SJSA1 (cell line): Measurements from ENCODE around the gene TSPAN4. TPM values are rescaled to one million over a fixed set of nuclear protein-coding genes. Genes with fewer than 3 reads are reported as not detected.

Experiments used
- DNase-seq, 2 experiments: peaks; one replicate each; pipeline ENCODE4 v3.0.0-alpha.2; 2015 to 2020; ENCODE audit warnings: low spot score in 2 of 2, low read depth in 1 of 2
- H3K27ac ChIP-seq: fragments of 250-450 bp; sonication (Bioruptor Pico); 2 replicates; pipeline ENCODE4 v1.5.1; 2020; ENCODE audit warnings: mild to moderate bottlenecking, moderate library complexity
- H3K27me3 ChIP-seq: fragments of 250-450 bp; sonication (Bioruptor Pico); replicated peaks from 2 replicates; pipeline ENCODE4 v1.5.1; 2020; ENCODE audit warnings: mild to moderate bottlenecking, moderate library complexity
- H3K36me3 ChIP-seq: fragments of 250-450 bp; sonication (Bioruptor Pico); 2 replicates; pipeline ENCODE4 v1.5.1; 2020; ENCODE audit warnings: mild to moderate bottlenecking
- H3K4me1 ChIP-seq: fragments of 250-450 bp; sonication (Bioruptor Pico); replicated peaks from 2 replicates; pipeline ENCODE4 v1.6.1; 2021; ENCODE audit warnings: mild to moderate bottlenecking
- H3K4me3 ChIP-seq: fragments of 250-450 bp; sonication (Bioruptor Pico); 2 replicates; pipeline ENCODE4 v1.5.1; 2020; ENCODE audit warnings: mild to moderate bottlenecking
- H3K9me3 ChIP-seq: fragments of 250-450 bp; sonication (Bioruptor Pico); replicated peaks from 2 replicates; pipeline ENCODE4 v1.5.1; 2020; ENCODE audit warnings: mild to moderate bottlenecking
- total RNA-seq: library from RNA; depleted of rRNA; stranded (reverse); fragments of >200 nt; shearing (Covaris generic); gene quantifications from 2 replicates; pipeline ENCODE4 v1.2.3, GENCODE V29; 2014

Gene TSPAN4
- total RNA-seq, 1 experiment from 2014 or later = 62.5 TPM

DNA sequence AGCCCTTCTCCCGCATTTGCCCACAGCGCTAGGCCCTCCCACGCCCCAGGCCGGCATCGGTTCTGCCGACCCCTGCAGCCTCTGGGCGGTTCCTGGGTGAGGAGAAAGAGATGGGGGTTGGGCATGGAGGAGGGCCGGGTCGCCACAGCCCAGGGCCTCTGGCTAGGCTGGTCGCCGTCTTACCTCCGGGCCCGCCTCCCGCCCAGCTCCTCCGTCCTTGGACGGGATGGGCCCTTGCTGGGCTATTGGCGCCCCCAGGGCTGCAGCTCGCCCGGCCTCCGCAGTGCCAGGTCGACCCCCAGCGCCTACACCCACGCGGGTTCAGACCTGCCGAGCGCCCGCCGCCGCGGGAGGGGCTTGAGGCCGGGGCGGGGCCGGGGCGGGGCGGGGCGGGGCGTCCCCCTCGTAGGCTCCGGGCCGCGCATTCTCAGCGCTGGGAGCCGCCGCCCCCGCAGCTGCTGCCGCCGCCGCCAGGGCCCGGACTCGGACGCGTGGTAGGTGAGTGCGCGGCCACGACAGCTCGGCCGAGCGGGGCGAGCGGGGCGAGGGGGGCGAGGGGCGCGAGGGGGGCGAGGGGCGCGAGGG is 10.0 kb upstream of the TSPAN4 start, which contains the start of gene CD151:
Gene CD151, plus strand, starts transcription at position 424 of the 585 bp plus-strand sequence. CDS start 3,118 bp downstream, outside the sequence.
- Histone ChIP-seq H3K27ac (peak within 1 kb of the TSS; percentile 57), H3K36me3 (peaks cover 21% of the 10 kb centered on the region), H3K9me3 (no peaks in the 10 kb centered on the region), H3K27me3 (peaks cover 22% of the 10 kb centered on the region), H3K4me1 (peaks cover 47% of the 10 kb centered on the region), H3K4me3 (peak within 1 kb of the TSS; percentile 80)
- DNase-seq = no peak

GRCh38 chr11:833114-833791 is 9.4 kb upstream of the TSPAN4 start:
- Histone ChIP-seq H3K4me3 (peak overlapping the region; percentile 80), H3K9me3 (no peaks in the 10 kb centered on the region), H3K4me1 (peaks cover 50% of the 10 kb centered on the region), H3K36me3 (peaks cover 25% of the 10 kb centered on the region), H3K27ac (peak overlapping the region; percentile 57), H3K27me3 (peaks cover 22% of the 10 kb centered on the region)
- DNase-seq = peak in 1 of 2 experiments; percentile 71

DNA sequence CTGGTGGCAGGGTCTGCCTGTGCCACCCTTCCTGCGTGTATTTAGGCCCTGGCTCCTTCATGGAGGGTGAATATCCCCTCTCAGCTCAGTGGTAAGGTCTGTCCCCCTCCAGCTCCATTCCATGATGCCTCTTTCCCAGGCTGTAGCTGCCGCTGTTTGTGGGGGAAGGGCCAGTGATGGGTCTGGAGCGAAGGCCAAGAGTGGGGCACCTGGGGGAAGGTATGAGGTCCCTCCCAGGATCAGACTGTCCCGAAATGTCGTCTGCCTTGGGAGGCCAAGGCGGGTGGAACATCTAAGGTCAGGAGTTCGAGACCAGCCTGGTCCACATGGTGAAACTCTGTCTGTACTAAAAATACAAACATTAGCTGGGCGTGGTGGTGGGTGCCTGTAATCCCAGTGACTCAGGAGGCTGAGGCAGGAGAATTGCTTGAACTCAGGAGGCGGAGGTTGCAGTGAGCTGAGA is 8.8 kb upstream of the TSPAN4 start:
- Histone ChIP-seq H3K4me3 (peak overlapping the region; percentile 80), H3K4me1 (peaks cover 50% of the 10 kb centered on the region), H3K27ac (peak overlapping the region; percentile 57), H3K9me3 (no peaks in the 10 kb centered on the region), H3K27me3 (peaks cover 21% of the 10 kb centered on the region), H3K36me3 (peaks cover 31% of the 10 kb centered on the region)
- no peak for DNase-seq

GRCh38 chr11:834371-835316 is 8.0 kb upstream of the TSPAN4 start:
- no peaks in the 10 kb centered on the region for H3K9me3 ChIP-seq
- H3K36me3 ChIP-seq = peaks cover 39% of the 10 kb centered on the region
- peaks cover 48% of the 10 kb centered on the region for H3K4me1 ChIP-seq
- peak; percentile 84 to 88 for DNase-seq
- peak overlapping the region; percentile 0; the same call in 1 of the 2 replicates for H3K4me3 ChIP-seq
- peaks cover 14% of the 10 kb centered on the region for H3K27me3 ChIP-seq
- peak overlapping the region; percentile 57 for H3K27ac ChIP-seq

GRCh38 chr11:836274-836673 is 6.4 kb upstream of the TSPAN4 start:
- no peak for DNase-seq
- H3K36me3 ChIP-seq = peaks cover 55% of the 10 kb centered on the region
- H3K4me3 ChIP-seq = no peak overlapping the region
- no peaks in the 10 kb centered on the region for H3K27me3 ChIP-seq
- H3K9me3 ChIP-seq = no peaks in the 10 kb centered on the region
- H3K4me1 ChIP-seq = peaks cover 41% of the 10 kb centered on the region
- no peak overlapping the region for H3K27ac ChIP-seq

GRCh38 chr11:836700-837099 is 6.0 kb upstream of the TSPAN4 start:
- DNase-seq = no peak
- Histone ChIP-seq H3K4me1 (peaks cover 40% of the 10 kb centered on the region), H3K27ac (no peak overlapping the region), H3K4me3 (no peak overlapping the region), H3K9me3 (no peaks in the 10 kb centered on the region), H3K27me3 (no peaks in the 10 kb centered on the region), H3K36me3 (peaks cover 58% of the 10 kb centered on the region)

DNA sequence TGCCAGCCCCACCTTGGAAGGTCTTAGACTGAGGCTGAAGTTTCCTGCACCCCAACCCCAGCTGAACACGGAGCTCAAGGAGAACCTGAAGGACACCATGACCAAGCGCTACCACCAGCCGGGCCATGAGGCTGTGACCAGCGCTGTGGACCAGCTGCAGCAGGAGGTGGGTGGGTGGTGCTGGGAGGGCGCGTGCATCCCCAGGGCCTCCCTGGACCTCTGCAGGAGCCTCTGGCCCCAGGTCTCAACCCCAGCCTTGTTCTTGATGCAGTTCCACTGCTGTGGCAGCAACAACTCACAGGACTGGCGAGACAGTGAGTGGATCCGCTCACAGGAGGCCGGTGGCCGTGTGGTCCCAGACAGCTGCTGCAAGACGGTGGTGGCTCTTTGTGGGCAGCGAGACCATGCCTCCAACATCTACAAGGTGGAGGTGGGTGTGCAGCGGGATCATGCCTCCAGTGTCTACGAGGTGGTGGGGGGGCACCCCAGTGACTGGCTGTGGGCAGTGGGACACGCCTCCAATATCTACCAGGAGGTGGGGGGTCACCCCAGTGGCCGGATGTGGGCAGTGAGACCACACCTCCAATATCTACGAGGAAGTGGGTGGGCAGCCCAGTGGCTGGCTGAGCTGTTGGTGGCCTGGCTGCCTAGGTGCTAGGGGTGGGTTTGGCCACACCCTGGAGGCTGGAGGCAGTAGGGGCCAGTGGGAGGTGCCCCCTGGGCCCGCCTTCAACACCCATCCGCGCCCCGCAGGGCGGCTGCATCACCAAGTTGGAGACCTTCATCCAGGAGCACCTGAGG is 5.3 kb upstream of the TSPAN4 start:
- DNase-seq = no peak
- no peaks in the 10 kb centered on the region for H3K9me3 ChIP-seq
- H3K4me3 ChIP-seq = no peak overlapping the region
- H3K36me3 ChIP-seq = peaks cover 64% of the 10 kb centered on the region
- no peaks in the 10 kb centered on the region for H3K27me3 ChIP-seq
- no peak overlapping the region for H3K27ac ChIP-seq
- H3K4me1 ChIP-seq = peaks cover 34% of the 10 kb centered on the region

DNA sequence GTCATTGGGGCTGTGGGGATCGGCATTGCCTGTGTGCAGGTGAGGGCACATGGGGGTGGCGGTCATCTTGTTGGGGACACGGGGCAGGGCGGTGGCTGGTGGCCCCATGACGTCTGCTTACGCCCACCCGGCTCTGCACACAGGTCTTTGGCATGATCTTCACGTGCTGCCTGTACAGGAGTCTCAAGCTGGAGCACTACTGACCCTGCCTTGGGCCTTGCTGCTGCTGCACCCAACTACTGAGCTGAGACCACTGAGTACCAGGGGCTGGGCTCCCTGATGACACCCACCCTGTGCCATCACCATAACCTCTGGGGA is 4.7 kb upstream of the TSPAN4 start:
- no peak for DNase-seq
- H3K27me3 ChIP-seq = no peaks in the 10 kb centered on the region
- H3K4me3 ChIP-seq = no peak overlapping the region
- no peak overlapping the region for H3K27ac ChIP-seq
- H3K4me1 ChIP-seq = peaks cover 31% of the 10 kb centered on the region
- peaks cover 67% of the 10 kb centered on the region for H3K36me3 ChIP-seq
- H3K9me3 ChIP-seq = no peaks in the 10 kb centered on the region

- Histone ChIP-seq H3K36me3 (peaks cover 64% of the 10 kb centered on the region), H3K4me1 (peaks cover 29% of the 10 kb centered on the region), H3K27ac (no peak overlapping the region), H3K4me3 (no peak overlapping the region), H3K9me3 (no peaks in the 10 kb centered on the region), H3K27me3 (no peaks in the 10 kb centered on the region)
- DNase-seq = no peak
Observed at GRCh38 chr11:838441-839279, 4.0 kb upstream of the TSPAN4 start.

- no peak overlapping the region for H3K27ac ChIP-seq
- H3K36me3 ChIP-seq = peaks cover 62% of the 10 kb centered on the region
- no peaks in the 10 kb centered on the region for H3K27me3 ChIP-seq
- no peak overlapping the region for H3K4me3 ChIP-seq
- peaks cover 28% of the 10 kb centered on the region for H3K4me1 ChIP-seq
- no peak for DNase-seq
- no peaks in the 10 kb centered on the region for H3K9me3 ChIP-seq
Observed at GRCh38 chr11:839280-839623, 3.4 kb upstream of the TSPAN4 start.

DNA sequence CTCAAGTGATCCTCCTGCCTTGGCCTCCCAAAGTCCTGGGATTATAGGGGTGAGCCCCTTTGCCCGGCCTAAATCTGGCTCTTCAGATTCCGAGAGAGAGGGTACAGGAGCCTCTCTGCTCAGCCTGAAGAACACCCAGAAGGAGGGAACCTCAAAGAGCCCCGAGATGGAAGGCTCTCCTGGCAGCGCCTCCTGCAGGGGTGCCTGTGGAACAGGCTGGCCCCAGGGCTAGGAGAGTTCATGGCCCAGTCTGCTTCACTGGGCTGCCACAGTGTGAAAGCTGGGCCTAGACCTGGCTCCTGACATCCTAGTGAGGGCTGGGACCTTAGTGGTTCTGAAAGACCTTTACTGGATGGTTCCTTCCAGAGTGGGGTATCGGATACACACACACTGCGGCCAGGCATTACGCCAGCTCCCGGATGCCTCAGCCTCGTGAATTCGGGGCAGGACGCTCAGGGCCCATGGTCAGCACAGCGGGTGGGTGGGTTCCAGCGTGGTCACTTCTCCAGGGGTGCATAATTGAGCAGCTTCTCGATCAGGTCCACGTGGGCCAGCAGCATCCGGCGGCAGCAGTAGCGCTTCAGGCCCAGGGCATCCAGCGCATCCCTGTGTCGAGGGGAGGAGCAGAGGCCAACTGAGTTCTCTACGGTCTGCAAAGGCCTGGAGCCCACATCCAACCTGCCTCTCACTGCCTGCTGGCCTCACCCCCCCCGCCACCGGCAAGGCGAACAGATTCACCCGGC is 2.6 kb upstream of the TSPAN4 start:
- DNase-seq = no peak
- H3K4me1 ChIP-seq = peaks cover 26% of the 10 kb centered on the region
- no peaks in the 10 kb centered on the region for H3K9me3 ChIP-seq
- peaks cover 62% of the 10 kb centered on the region for H3K36me3 ChIP-seq
- no peak overlapping the region for H3K4me3 ChIP-seq
- no peaks in the 10 kb centered on the region for H3K27me3 ChIP-seq
- H3K27ac ChIP-seq = no peak overlapping the region

DNA sequence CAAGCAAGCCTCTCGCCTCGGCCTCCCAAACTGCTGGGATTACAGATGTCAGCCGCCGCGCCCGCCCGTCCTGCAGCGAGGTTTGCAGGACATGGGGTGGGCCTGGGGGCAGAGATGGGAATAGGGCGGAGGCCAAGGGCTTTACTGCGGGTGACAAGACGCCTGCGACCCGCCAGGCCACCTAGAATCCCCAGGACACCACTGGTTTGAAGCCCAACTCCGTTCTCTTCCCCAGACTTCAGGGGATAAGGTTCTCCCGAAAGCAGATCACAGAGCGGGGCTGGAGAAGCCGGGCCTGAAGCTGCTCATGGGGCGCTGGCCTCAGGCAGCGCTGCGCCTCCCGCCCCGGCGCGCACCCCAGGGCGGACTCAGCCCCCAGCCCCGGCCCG is 677 bp upstream of the TSPAN4 start:
- Histone ChIP-seq H3K4me1 (peaks cover 38% of the 10 kb centered on the region), H3K27me3 (no peaks in the 10 kb centered on the region)

More for the DNA sequence above, 677 bp upstream of the TSPAN4 start:
- Histone ChIP-seq H3K9me3 (no peaks in the 10 kb centered on the region), H3K27ac (peak overlapping the region; percentile 100), H3K4me3 (peak overlapping the region; percentile 95), H3K36me3 (peaks cover 53% of the 10 kb centered on the region)
- peak in 1 of 2 experiments; percentile 25 for DNase-seq
